Measurements from ENCODE around the gene ATP6V1G2.
"Not testable (repeated sequence)": the region's sequence is repeated elsewhere in the genome, so short reads cannot be mapped to it uniquely, and the experiment has no call there.

The ATP6V1G2 gene

DNA sequence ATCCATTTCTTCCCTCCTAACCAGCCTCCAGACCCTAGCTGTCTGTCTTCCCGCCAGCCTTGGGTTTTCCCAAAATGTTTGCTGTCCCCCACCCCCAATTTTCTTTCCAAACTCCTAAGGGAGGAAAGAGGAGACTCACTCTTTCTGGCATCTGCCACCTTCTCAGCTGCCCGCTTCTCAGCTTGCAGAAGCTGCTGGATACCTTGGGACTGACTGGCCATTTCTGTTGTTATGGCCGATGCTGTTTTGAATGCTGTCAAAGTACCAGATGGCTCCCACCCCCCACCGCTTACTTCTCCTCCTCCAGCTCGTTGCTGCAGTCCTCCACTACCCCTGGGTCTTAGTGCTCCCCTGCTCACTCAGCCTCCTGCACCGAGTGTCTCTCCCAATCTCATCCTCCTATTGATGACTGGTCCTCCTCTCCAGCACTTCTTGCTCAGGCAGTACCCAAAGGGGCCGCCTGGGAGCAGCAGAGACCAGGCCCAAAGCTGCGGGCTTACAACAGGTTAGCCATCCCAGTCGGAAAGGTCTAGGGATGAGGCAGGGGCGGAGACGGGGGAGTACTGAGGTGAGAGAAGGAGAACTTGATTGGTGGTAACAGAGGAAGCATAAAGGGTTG lies at the start of gene ATP6V1G2:
ATP6V1G2 (minus strand) TSS at position 270 of the 619 bp plus-strand sequence; CDS start at position 221, 49 bp downstream.
- H3K4me3 ChIP-seq (ENCODE audit: low read depth, low read length), result peak within 1 kb of the TSS; percentile 76
- H3K27me3 ChIP-seq (ENCODE audit: control insufficient read depth, insufficient read depth, low read length), result no peaks in the 10 kb centered on the region
- no peaks in the 10 kb centered on the region for H3K9me3 ChIP-seq (ENCODE audit: control insufficient read depth, insufficient read depth, low read length)
- H3K4me1 ChIP-seq (ENCODE audit: control insufficient read depth, insufficient read depth, low read length), result peaks cover 12% of the 10 kb centered on the region; the same call in 1 of the 2 replicates
- H3K36me3 ChIP-seq (ENCODE audit: control insufficient read depth, insufficient read depth, low read length), result peaks cover 27% of the 10 kb centered on the region
- H3K27ac ChIP-seq (ENCODE audit: low read depth, low read length), result peak within 1 kb of the TSS; percentile 67
- peak within 1 kb of the TSS; percentile 65 for H3K9ac ChIP-seq (ENCODE audit: low read depth, low read length)

DNA sequence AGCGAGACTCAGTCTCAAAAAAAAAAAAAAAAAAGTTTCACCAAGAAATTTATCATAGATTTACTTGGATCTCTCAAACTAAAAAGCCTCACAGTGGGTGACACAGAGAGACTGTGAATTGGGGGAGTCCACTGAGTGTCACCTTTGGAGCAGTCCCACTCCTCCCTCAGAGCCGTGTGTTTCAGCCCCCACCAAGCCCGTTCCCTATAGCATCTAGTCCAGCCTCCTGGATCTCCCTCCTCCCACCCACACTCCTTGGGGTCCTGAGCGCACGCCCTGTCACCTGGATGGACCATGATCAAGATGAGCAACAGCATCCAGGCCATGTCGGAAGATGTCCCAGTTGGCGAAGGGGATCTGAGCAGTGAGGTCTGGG lies 46.0 kb upstream of the ATP6V1G2 start:
- Histone ChIP-seq H3K9ac (ENCODE audit: low read depth, low read length) (no peak overlapping the region), H3K27ac (ENCODE audit: low read depth, low read length) (no peak overlapping the region), H3K4me1 (ENCODE audit: control insufficient read depth, insufficient read depth, low read length) (no peaks in the 10 kb centered on the region)

DNA sequence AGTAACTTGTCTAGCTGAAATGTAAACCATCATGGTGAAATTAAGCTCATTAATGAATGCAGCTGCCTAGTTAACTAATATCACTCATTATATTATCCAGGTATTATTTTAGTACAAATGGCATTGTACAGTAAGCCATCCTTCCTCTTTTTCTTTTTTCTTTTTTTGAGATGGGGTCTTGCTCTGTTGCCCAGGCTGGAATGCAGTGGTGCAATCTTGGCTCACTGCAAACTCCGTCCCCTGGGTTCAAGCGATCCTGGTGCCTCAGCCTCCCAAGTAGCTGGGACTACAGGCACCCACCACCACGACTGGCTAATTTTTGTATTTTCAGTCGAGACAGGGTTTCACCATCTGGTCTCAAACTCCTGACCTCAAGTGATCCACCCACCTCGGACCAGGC lies 44.3 kb upstream of the ATP6V1G2 start:
- H3K36me3 ChIP-seq (ENCODE audit: control insufficient read depth, insufficient read depth, low read length); H3K27ac ChIP-seq (ENCODE audit: low read depth, low read length); H3K4me1 ChIP-seq (ENCODE audit: control insufficient read depth, insufficient read depth, low read length); H3K9ac ChIP-seq (ENCODE audit: low read depth, low read length); H3K9me3 ChIP-seq (ENCODE audit: control insufficient read depth, insufficient read depth, low read length); H3K4me3 ChIP-seq (ENCODE audit: low read depth, low read length); H3K27me3 ChIP-seq (ENCODE audit: control insufficient read depth, insufficient read depth, low read length): not testable (repeated sequence)

More for the DNA sequence above, 46.0 kb upstream of the ATP6V1G2 start:
- Histone ChIP-seq H3K36me3 (ENCODE audit: control insufficient read depth, insufficient read depth, low read length) (no peaks in the 10 kb centered on the region), H3K9me3 (ENCODE audit: control insufficient read depth, insufficient read depth, low read length) (no peaks in the 10 kb centered on the region), H3K27me3 (ENCODE audit: control insufficient read depth, insufficient read depth, low read length) (no peaks in the 10 kb centered on the region), H3K4me3 (ENCODE audit: low read depth, low read length) (no peak overlapping the region)

DNA sequence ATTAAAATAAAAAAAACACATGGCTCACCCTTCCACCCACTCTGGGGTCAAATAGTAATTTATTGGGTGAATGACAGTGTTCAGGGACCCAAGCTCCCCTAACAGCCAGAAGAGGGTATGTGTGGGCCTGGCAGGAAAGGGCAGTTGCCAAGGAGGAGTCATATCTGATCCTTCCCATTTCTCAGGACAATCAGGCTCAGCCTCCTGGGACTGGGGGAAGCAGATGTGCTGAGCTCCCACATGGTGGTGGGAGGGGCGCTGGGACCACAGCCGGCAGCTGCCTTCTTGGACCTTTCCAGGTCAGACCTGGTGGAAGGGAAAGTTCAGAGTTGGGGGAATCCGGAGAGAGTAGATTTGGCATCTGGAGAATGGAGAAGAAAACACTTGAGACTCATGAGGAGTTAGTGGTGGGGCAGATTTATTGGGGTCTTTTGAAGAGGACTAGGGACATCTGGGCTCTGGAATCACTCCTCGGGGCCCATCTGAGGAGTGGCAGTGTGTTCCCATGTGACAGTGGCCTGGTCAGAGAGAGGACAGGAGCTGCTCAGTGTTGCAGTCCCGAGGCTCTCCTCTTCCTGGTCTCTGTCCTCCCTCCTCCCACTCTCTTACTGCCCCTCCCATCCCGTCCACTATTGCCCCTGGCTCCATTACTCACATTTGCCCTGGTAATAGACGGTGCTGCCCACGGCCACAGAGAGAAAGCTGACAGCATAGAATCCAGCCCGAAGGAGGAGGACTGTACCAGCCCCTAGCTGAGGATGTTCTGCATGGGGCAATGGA lies 42.7 kb upstream of the ATP6V1G2 start:
- Histone ChIP-seq H3K9me3 (ENCODE audit: control insufficient read depth, insufficient read depth, low read length) (no peaks in the 10 kb centered on the region), H3K36me3 (ENCODE audit: control insufficient read depth, insufficient read depth, low read length) (no peaks in the 10 kb centered on the region), H3K4me3 (ENCODE audit: low read depth, low read length) (no peak overlapping the region), H3K4me1 (ENCODE audit: control insufficient read depth, insufficient read depth, low read length) (no peaks in the 10 kb centered on the region), H3K27ac (ENCODE audit: low read depth, low read length) (no peak overlapping the region), H3K27me3 (ENCODE audit: control insufficient read depth, insufficient read depth, low read length) (no peaks in the 10 kb centered on the region), H3K9ac (ENCODE audit: low read depth, low read length) (no peak overlapping the region)

DNA sequence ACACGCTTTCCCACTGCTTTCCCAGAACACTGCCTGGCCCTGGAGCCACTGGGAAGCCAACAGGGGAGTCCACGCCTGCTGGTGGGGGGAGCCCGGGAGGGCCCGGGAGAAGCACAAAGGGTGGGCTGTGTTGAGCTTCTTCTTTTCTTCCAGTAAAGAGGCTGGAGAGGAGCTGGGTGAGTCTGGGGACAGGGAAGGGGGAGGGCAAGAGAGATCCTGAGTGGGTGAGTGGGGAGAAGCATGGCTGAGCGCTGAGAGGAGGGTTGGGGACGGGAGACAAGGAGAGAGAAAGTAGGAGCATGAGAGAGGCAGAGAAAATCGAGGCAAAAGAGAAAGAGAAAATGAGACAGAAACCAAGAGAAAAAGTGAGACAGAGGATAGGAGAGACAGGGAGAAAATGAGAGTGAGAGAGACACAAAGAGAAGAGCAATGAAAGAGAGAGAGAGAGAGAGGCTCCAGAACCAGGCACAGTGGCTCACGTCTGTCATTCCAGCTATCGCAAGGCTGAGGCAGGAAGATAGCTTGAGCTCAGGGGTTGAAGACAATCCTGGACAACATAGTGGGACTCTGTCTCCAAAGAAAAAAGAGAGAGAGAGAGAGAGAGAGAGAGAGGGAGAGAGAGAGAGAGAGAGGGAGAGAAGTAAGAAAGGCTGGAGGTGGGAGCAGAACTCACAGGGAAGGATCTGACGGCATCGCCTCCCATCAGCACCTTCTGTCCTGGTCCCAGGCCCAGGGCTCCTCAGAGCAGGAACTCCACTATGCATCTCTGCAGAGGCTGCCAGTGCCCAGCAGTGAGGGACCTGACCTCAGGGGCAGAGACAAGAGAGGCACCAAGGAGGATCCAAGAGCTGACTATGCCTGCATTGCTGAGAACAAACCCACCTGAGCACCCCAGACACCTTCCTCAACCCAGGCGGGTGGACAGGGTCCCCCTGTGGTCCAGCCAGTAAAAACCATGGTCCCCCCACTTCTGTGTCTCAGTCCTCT lies 41.7 kb upstream of the ATP6V1G2 start:
- no peak overlapping the region for H3K27ac ChIP-seq (ENCODE audit: low read depth, low read length)
- H3K4me3 ChIP-seq (ENCODE audit: low read depth, low read length), result no peak overlapping the region

DNA sequence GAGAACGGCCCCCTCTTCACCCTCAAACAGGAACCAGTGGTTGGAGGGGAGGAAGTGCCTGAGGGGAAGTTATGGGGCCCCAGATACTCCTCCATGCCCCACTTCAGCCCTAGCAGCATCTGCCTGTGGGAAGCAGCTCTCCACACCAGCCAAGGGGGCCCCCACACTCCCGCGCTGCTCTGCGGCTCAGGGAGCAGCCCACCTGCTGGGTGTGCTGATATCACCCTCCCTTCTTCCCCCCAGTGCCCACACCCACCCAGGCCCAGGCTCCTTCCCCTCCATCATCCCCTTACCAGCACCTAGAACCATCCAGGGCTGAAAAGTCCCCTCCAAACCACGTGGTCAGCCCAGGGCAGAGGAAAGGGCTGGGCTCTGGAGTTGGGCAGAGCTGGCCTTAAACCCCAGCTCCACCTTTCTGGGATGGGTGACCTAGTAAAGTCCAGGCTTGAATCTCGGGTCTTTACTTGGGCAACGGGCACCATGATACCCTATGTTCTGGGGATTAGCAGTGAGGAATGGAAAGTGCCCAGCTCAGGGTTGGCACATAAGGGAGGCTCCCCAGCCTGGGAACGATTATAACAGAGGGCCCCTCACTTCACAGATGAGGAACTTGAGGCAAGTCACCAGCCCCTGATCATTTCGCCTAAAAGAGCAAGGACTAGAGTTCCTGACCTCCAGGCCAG lies 40.3 kb upstream of the ATP6V1G2 start:
- H3K27me3 ChIP-seq (ENCODE audit: control insufficient read depth, insufficient read depth, low read length), result peaks cover 6% of the 10 kb centered on the region; the same call in 1 of the 2 replicates
- H3K4me1 ChIP-seq (ENCODE audit: control insufficient read depth, insufficient read depth, low read length), result peaks cover 6% of the 10 kb centered on the region
- H3K36me3 ChIP-seq (ENCODE audit: control insufficient read depth, insufficient read depth, low read length), result no peaks in the 10 kb centered on the region
- H3K27ac ChIP-seq (ENCODE audit: low read depth, low read length), result no peak overlapping the region
- H3K9ac ChIP-seq (ENCODE audit: low read depth, low read length), result no peak overlapping the region
- H3K9me3 ChIP-seq (ENCODE audit: control insufficient read depth, insufficient read depth, low read length), result no peaks in the 10 kb centered on the region
- no peak overlapping the region for H3K4me3 ChIP-seq (ENCODE audit: low read depth, low read length)

More for the DNA sequence above, 41.7 kb upstream of the ATP6V1G2 start:
- Histone ChIP-seq H3K4me1 (ENCODE audit: control insufficient read depth, insufficient read depth, low read length) (no peaks in the 10 kb centered on the region), H3K9me3 (ENCODE audit: control insufficient read depth, insufficient read depth, low read length) (no peaks in the 10 kb centered on the region), H3K36me3 (ENCODE audit: control insufficient read depth, insufficient read depth, low read length) (no peaks in the 10 kb centered on the region), H3K27me3 (ENCODE audit: control insufficient read depth, insufficient read depth, low read length) (no peaks in the 10 kb centered on the region), H3K9ac (ENCODE audit: low read depth, low read length) (no peak overlapping the region)

DNA sequence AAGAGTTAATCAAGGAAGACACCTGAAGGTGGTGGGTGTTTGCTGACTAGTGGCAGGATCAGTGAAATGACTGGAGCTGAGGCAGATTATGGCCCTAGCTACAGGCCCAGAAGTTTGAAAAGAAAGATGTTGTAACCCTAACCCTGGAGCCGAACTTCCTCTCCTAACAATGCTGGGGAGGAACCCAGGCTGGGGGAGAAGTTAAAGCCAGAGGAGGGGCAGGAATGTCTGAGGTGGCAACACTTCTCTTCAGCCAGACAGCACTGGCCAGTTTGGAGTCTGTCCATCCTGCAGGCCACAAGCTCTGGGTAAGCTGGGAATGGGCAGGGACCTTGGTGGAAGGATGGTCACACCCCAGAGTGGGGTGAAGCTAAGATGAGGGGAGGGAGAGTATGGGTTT lies 39.6 kb upstream of the ATP6V1G2 start, which contains the start of gene LST1:
LST1 (plus strand) TSS at position 270 of the 400 bp plus-strand sequence. CDS start 1,023 bp downstream, outside the sequence.
- Histone ChIP-seq H3K27ac (ENCODE audit: low read depth, low read length) (no peak within 1 kb of the TSS), H3K4me3 (ENCODE audit: low read depth, low read length) (no peak within 1 kb of the TSS), H3K27me3 (ENCODE audit: control insufficient read depth, insufficient read depth, low read length) (peaks cover 10% of the 10 kb centered on the region; the same call in 1 of the 2 replicates), H3K9ac (ENCODE audit: low read depth, low read length) (no peak within 1 kb of the TSS), H3K36me3 (ENCODE audit: control insufficient read depth, insufficient read depth, low read length) (no peaks in the 10 kb centered on the region), H3K4me1 (ENCODE audit: control insufficient read depth, insufficient read depth, low read length) (peaks cover 9% of the 10 kb centered on the region), H3K9me3 (ENCODE audit: control insufficient read depth, insufficient read depth, low read length) (no peaks in the 10 kb centered on the region)

DNA sequence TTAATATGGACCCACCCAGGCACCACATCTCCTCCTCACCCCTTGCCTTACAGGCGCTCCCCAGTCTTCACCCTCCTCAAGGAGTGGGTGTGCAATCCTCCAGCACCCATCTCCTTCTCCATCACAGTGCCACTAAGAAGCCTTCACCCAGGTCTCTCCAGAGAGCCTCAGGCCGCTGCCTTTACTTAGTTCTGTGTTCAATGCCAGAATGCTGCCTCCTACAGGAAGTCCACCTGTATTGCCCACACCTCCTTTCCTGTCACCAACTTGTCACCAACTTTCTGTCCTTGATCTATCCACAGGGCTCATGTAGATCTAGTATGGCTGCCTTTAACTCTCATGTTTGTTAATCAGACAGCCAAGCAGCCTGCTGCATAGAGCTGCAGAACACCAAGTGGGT lies 39.1 kb upstream of the ATP6V1G2 start:
- no peak overlapping the region for H3K9ac ChIP-seq (ENCODE audit: low read depth, low read length)
- H3K27ac ChIP-seq (ENCODE audit: low read depth, low read length), result no peak overlapping the region

DNA sequence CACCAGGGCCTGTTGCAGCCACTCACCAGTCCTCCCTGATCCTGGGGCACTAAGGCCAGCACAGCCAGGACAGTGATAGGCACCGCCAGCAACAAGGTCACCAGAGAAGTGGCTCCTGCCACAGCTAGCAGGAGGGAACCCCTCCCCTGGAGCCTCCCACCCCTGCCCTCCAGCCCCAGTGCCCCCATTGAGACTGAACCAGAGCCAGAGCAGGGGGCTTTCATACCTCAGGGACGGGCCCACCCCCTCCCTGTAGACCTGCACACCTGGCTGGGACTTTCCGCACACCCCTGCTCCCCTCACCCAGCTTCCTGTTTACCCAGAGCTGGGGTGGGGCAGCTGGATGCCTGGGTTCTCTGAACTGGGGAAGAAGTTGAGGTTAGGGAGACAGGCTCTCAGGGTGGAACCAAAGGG lies 35.8 kb upstream of the ATP6V1G2 start, which contains the start of gene LTB:
LTB (minus strand) TSS at position 195 of the 414 bp plus-strand sequence; CDS start at position 188, 7 bp downstream.
- Histone ChIP-seq H3K9ac (ENCODE audit: low read depth, low read length) (peak within 1 kb of the TSS; percentile 66; the same call in 1 of the 2 replicates), H3K27ac (ENCODE audit: low read depth, low read length) (no peak within 1 kb of the TSS), H3K9me3 (ENCODE audit: control insufficient read depth, insufficient read depth, low read length) (no peaks in the 10 kb centered on the region), H3K27me3 (ENCODE audit: control insufficient read depth, insufficient read depth, low read length) (peaks cover 23% of the 10 kb centered on the region), H3K36me3 (ENCODE audit: control insufficient read depth, insufficient read depth, low read length) (no peaks in the 10 kb centered on the region), H3K4me1 (ENCODE audit: control insufficient read depth, insufficient read depth, low read length) (peaks cover 14% of the 10 kb centered on the region), H3K4me3 (ENCODE audit: low read depth, low read length) (peak within 1 kb of the TSS; percentile 91)

More for the DNA sequence above, 39.1 kb upstream of the ATP6V1G2 start:
- Histone ChIP-seq H3K4me3 (ENCODE audit: low read depth, low read length) (no peak overlapping the region), H3K36me3 (ENCODE audit: control insufficient read depth, insufficient read depth, low read length) (no peaks in the 10 kb centered on the region), H3K9me3 (ENCODE audit: control insufficient read depth, insufficient read depth, low read length) (no peaks in the 10 kb centered on the region), H3K4me1 (ENCODE audit: control insufficient read depth, insufficient read depth, low read length) (peaks cover 9% of the 10 kb centered on the region), H3K27me3 (ENCODE audit: control insufficient read depth, insufficient read depth, low read length) (peaks cover 12% of the 10 kb centered on the region)
